ENCODE measurements around the gene COL25A1.
"Not testable (repeated sequence)": the region's sequence is repeated elsewhere in the genome, so short reads cannot be mapped to it uniquely, and the experiment has no call there.

Gene COL25A1

GRCh38 chr4:109169170-109169569 is 133.3 kb downstream of the COL25A1 start:
- no peak for DNase-seq (ENCODE audit: low read depth in 2 of 2)

DNA sequence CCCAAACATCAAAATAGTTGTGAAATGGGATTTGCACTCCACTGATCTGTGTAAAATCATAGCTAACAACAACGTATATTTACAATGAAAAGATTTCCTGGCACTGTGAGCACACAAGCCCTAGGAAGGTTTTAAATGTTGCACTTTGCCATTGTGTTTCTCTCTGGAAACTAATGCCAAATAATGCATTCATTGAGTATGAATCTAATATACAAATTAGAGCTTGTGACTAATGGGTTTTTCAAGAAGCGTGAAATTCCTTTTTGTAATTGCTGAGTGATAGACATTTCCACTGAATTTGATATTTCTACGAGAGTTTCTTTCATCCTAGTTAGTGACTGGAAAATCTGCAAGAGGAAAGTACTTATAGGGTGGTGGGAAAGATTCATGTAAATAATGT is 135.9 kb downstream of the COL25A1 start:
- DNase-seq (ENCODE audit: low read depth in 2 of 2): no peak

DNA sequence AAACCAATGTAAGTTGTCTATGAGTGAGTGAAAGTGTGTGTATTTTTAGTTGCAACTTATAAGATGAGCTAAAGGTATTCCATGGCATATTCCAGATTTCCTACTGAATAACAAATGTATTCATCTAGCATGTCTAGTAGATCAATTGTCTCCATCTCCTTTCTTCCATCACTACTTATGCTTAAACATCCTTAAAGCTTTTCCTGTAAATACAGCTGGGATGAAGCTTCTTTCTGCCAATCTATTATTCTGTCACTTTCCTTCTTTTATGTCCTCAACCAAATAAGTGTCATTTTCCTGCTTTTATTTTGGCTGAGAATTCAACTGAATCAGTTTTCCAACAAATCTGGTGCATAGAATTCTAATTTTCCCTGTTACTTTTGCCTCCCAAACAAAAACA is 136.3 kb downstream of the COL25A1 start:
- DNase-seq (ENCODE audit: low read depth in 2 of 2): no peak

GRCh38 chr4:109164011-109164410 is 138.4 kb downstream of the COL25A1 start:
- DNase-seq (ENCODE audit: low read depth in 2 of 2): no peak

- no peak for DNase-seq (ENCODE audit: low read depth in 2 of 2)
Measured at GRCh38 chr4:109163493-109163892, 139.0 kb downstream of the COL25A1 start.

- no peak for DNase-seq (ENCODE audit: low read depth in 2 of 2)
Measured at GRCh38 chr4:109162759-109163158, 139.7 kb downstream of the COL25A1 start.

DNA sequence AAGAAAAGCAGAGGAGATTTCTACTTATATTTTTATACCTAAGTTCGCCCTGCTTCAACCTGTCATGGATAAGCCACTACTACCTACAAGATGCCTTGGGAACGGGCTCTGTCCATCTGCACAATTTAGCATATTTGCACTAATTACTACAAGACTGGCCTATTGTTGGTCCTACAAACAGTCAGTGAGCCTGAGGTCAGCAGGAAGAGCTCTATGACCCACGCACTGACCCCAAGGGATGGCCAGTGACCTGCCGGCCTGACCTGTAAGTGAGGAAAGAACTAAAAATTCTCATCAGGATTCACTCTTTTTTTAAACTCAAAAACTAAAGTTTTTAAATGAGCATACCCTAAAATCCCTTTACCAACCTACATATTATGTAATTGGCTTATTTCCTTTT is 142.0 kb downstream of the COL25A1 start:
- no peak for DNase-seq (ENCODE audit: low read depth in 2 of 2)

GRCh38 chr4:109157696-109158095 is 144.8 kb downstream of the COL25A1 start:
- no peak for DNase-seq (ENCODE audit: low read depth in 2 of 2)

DNA sequence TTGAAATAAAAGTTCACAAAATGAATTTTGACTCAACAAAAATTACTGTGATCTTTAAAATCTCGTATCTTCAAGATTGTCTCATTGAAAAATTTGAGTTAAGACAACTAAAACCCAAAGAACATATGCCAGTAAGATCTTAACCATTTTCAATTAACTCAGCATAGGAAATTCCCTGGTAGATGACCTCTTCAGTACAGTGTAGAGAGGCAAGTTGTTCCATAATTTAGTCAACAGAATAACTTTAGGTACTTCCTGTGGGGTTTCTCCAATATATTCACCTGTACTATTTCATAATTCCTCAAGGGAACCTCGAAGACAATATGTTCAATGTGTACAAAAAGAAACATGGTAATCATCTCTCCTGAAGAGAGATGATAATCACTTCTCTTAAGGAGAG is 145.3 kb downstream of the COL25A1 start:
- no peak for DNase-seq (ENCODE audit: low read depth in 2 of 2)

DNA sequence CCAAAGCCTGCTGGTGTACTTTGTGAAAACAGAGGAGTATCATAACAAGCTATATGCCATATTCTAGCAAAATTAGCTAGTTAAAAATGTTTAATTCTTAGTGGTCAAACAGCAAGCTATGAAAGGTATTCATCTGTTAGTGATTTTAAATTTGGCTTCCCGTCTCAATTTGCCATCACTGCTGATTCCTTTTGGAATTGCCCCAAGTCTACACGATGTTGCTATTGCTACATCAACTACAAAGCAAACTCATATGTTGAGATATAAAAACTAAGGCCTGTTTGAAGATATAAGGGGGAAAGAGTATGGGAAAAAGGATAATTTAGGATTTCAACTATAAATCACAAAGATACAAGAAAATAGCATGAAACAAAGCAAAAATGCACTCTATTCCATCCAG is 146.1 kb downstream of the COL25A1 start:
- no peak for DNase-seq (ENCODE audit: low read depth in 2 of 2)

- no peak for DNase-seq (ENCODE audit: low read depth in 2 of 2)
Measured at GRCh38 chr4:109155682-109156283, 146.7 kb downstream of the COL25A1 start.

DNA sequence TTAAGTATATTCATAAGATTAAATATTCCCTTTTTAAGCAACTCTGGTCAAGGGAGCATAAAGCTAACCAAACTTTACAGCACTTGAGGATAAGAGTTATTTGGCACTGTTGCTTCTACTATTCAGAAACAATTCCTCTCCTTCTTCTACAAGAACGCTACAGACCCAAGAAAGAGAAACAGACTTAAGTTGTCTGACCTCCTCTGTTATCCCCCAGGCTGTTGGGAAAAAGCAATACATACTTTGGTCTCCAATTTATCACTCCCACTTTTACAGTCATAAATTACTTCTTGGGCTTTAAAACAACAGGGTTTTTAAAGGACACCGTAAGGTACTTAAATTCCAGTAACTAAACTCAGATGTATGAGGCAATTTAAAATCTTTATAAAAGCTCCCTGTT is 147.4 kb downstream of the COL25A1 start:
- no peak for DNase-seq (ENCODE audit: low read depth in 2 of 2)

GRCh38 chr4:109154424-109154823 is 148.0 kb downstream of the COL25A1 start:
- DNase-seq (ENCODE audit: low read depth in 2 of 2): no peak

GRCh38 chr4:109149836-109150235 is 152.6 kb downstream of the COL25A1 start:
- no peak for DNase-seq (ENCODE audit: low read depth in 2 of 2)

DNA sequence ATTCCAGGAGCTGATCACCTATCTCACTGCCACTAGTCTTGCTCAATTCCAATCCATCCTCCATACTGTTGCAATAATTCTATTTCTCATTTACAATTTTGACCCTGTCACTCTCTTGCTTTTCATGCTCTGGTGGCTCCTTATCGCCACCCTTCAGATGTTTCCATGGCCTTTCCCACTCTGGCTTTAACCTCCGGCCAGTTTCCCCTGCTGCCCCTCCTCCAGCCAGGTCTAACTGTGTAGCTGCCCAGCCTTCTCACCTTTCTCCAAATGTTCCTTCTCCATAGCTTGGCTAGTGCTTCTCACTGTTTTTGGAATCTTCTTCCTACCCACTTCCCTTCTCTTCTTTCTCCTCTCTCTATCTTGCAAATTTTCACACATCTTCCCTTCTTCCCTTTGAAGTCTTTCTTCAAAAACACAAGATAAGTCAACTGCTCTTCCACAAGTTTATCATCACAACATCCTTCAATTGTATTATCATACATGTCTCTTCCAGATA is 153.8 kb downstream of the COL25A1 start:
- no peak for DNase-seq (ENCODE audit: low read depth in 2 of 2)

GRCh38 chr4:109147135-109147534 is 155.3 kb downstream of the COL25A1 start:
- DNase-seq (ENCODE audit: low read depth in 2 of 2): no peak

GRCh38 chr4:109146499-109146898 is 156.0 kb downstream of the COL25A1 start:
- no peak for DNase-seq (ENCODE audit: low read depth in 2 of 2)

DNA sequence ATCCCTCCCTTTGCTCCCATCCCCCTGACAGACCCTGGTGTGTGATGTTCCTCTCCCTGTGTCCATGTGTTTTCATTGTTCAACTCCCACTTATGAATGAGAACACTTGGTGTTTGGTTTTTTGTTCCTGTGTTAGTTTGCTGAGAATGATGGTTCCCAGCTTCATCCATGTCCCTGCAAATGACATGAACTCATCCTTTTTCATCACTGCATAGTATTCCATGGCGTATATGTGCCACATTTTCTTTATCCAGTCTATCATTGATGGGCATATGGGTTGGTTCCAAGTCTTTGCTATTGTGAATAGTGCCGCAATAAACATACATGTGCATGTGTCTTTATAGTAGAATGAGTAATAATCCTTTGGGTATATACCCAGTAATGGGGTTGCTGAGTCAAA is 164.3 kb downstream of the COL25A1 start:
- DNase-seq (ENCODE audit: low read depth in 2 of 2): not testable (repeated sequence)

DNA sequence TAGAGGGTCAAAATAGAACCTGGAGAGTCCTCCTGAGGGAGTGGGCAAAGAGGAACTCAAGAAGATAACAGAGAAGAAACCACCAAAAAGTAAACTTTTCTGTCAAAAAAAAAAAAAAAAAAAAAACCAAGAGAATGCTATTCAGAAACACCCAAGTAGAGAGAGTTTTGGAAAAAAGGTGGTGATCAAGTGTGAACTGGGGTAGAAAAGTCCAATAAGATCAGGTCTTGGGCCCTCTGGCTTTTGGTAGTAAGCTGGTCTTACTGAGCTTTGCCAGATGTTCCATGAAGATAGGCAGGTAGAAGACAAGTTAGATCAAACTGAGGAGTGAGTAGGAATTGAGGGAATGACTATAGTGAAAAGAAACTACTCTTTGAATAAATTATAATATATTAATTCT is 167.5 kb downstream of the COL25A1 start:
- no peak for DNase-seq (ENCODE audit: low read depth in 2 of 2)

- no peak for DNase-seq (ENCODE audit: low read depth in 2 of 2)
Measured at GRCh38 chr4:109134268-109134667, 168.2 kb downstream of the COL25A1 start.

DNA sequence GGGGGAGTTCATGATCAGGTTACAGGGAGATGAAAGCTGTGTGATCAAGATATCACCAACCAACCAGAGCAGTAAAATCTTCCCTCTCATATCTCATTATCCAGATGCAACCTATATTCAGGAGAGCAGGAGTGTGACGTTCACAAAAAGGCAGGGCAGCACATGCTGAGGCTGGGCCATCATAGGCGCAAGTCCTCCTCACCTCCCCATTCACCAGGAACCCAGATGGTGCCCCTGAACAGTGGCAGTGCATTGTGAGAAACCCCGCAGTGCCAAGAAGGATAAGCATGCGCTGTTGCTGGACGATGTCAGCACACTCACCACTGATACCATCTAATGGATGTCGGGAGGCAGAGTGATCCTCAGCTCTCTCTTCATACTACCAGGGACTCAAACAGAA is 170.9 kb downstream of the COL25A1 start:
- DNase-seq (ENCODE audit: low read depth in 2 of 2): no peak

GRCh38 chr4:109128589-109128988 is 173.9 kb downstream of the COL25A1 start:
- DNase-seq (ENCODE audit: low read depth in 2 of 2): no peak

GRCh38 chr4:109127866-109128265 is 174.6 kb downstream of the COL25A1 start:
- DNase-seq (ENCODE audit: low read depth in 2 of 2): no peak

- no peak for DNase-seq (ENCODE audit: low read depth in 2 of 2)
Measured at GRCh38 chr4:109126856-109127255, 175.6 kb downstream of the COL25A1 start.
